GM10266 (cell line): ENCODE measurements around the gene ANAPC2.

Source experiments
- DNase-seq: peaks from one replicate; pipeline ENCODE4 v3.0.0; 2012; ENCODE audit errors: extremely low spot score
- TF ChIP-seq, protein P1 (sequence below): IDR thresholded peaks from 2 replicates; pipeline ENCODE4 v1.5.1; 2012; ENCODE audit warnings: mild to moderate bottlenecking, low read depth; ENCODE audit not compliant: control insufficient read depth, insufficient read depth; ENCODE audit errors: missing control alignments

Gene ANAPC2

DNA sequence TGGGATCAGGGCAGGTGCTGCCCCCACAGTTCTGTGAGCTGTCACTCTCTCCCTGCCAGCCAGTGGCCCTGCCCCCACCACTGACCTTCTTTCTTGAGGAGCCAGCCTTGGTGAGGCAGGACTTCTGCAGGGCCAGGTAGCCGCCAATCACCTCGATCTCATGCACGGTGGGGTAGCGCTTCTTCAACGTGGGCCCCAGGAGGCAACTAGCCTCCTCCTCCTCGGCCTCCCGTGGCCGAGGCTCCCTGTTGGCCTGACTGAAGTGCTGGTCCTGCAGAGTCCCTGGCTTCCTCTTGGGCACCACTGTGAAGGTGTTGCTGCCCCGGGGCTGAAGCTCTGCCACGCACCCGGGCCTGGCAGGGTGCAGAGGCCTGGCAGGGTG, 10.5 kb upstream of the ANAPC2 start:
- no peak for DNase-seq

DNA sequence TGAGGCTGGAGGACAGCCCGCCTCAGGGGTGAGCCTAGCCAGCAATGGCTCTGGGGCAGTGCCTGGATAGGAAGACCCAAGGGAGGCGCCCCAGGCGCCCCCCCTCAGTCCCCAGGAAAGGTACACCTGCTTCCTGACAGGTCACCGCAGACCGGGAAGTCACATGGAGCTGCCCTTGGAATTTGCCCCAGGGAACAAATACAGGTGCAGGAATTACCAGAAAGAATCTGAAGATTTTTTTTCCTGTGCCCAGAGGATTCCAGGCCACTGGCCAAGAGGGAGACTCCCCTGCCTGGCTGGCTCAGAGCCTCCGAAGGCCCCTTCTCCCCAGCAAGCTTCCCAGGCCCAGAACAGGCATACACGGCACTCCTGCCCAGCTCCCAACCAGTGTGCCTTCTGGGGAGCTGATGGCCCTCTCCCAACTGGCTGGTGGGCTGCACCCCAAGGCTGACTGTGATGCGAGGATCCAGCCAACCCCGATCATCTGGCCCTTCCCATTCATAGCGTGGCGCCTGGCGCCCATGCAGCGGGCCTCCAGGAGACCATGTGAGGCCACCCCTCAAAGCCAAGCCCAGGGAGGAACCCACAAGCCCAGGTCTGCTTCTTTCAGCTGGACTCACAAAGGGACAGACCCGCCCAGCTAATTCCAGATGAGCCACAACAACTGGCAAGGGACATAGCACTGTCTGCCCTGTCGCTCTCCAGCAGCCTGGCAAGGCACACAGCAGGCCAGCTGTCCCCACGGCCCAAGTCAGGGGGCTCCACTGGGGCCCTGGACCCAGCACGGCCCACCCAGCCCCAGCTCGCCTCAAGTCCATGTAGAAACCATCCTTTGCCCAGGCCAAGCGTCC, 9.9 kb upstream of the ANAPC2 start:
- TF ChIP-seq, protein P1, sequence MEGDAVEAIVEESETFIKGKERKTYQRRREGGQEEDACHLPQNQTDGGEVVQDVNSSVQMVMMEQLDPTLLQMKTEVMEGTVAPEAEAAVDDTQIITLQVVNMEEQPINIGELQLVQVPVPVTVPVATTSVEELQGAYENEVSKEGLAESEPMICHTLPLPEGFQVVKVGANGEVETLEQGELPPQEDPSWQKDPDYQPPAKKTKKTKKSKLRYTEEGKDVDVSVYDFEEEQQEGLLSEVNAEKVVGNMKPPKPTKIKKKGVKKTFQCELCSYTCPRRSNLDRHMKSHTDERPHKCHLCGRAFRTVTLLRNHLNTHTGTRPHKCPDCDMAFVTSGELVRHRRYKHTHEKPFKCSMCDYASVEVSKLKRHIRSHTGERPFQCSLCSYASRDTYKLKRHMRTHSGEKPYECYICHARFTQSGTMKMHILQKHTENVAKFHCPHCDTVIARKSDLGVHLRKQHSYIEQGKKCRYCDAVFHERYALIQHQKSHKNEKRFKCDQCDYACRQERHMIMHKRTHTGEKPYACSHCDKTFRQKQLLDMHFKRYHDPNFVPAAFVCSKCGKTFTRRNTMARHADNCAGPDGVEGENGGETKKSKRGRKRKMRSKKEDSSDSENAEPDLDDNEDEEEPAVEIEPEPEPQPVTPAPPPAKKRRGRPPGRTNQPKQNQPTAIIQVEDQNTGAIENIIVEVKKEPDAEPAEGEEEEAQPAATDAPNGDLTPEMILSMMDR = no peak
- DNase-seq = no peak

More for the DNA sequence above, 10.5 kb upstream of the ANAPC2 start:
- TF ChIP-seq, protein P1 = no peak

DNA sequence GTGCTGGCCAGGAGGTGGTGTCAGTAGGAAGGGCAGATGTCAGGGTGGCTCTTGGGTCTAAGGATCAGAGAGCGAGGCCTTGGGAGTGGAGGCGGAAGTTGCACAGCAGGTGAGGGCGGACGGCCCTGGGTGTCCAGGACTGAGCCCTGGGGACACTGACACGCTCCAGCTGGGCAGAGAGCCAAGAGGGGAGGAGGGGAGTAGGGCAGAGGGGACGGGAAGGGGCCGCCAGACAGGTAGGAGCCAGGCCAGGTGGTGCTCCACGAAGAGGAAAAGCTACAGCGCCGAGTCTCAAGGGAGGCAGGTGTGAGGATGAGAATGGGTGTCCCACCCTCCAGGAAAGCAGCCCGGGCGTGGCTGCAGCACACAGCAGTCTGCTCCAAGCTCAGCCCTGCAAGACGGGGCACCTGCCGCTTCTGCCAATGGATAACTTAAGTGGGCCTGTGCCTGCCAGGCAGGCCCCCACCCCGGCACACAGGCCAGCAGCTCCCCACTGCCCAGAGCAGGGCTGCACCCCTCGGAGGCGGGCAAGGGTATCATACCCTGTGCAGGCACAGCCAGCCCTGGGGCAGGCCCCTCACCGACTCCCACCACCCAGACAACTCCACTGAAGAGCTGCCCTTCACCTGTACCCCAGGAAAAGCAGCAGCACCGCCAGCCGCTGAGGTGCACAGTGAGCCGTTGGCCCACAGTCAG, 7.3 kb upstream of the ANAPC2 start:
- TF ChIP-seq, protein P1 = no peak
- no peak for DNase-seq

DNA sequence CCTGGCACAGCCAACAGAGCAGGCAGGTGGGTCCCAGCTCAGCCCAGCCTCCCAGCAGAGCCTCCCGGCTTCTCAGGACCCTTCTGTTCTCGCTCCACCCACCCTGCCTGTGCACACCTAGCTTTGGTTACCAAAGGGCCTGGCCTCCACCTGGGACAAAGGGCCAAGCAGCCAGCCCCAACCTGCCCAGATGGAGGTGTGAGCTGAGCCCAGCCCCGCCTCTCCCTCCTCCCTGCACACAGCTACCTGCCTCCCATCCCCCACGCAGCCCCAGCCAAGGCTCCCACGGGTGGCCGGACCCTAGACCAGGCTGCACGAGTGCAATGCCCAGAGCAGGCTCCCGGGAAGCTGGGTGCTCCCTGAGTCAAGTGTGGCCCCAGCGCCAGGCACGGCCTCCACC, 6.5 kb upstream of the ANAPC2 start:
- TF ChIP-seq, protein P1 = no peak
- DNase-seq = no peak

DNA sequence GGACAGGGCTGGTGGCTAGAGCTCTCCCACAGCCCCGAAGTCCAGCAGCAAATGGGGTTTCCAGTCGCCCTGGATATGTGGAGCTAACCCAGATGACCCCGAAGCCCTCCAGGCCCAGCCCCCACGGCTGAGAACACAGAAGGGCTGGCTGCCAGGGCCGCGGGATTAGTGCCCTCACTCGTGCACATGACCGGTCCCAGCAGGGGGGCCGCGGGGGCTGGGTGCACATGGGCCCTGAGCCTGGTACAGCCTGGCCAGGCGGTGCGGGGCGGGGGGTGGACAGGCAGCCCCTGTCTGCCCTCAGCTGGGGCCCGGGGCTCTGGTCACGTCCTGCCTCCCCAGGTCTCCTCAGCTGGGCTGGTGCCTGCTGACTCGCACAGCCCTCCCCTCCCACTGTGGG, 6.0 kb upstream of the ANAPC2 start:
- no peak for DNase-seq

DNA sequence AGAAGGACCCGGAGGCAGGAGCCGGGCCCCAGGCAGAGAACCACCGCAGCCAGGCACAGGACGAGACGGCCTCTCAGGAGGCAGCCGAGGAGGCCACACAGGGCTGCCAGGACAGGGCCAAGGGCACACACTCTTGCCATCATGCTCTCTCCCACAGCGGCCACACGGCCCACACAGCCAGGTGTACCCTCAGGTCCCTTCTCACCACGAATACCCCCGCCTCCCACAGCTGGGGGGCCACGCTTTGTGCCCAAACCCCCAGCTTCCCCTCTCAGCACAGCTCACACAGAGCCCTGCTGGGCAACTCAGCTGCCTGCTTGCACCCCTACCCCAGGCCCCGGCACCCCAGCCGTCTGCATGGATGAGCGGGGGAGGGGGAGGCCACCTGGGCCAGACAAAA, 5.4 kb upstream of the ANAPC2 start:
- TF ChIP-seq, protein P1 = no peak
- no peak for DNase-seq

More for the DNA sequence above, 6.0 kb upstream of the ANAPC2 start:
- TF ChIP-seq, protein P1 = no peak

DNA sequence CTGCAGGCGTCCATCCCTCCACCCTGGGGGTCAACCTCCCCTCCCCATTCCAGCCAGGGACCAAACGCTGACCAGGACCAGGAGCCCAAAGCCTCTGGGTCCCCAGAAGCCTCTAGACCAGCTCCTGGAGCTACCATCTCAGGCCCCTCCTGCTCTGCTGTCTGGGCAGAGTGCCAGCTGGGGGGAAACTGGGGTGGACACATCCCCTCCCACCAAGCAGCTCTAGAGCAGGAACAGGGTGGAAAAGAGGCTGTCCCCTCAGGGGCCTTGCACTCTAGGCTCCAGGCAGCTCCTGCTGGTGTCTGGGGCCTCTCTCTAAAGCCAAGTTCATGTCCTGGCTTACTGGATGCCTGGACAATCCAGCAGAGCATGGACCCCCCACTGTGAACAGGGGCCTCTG, 4.5 kb upstream of the ANAPC2 start:
- no peak for DNase-seq
- TF ChIP-seq, protein P1 = no peak
